HG03520 (cell line): Measurements from ENCODE around the gene PCDHA1.

Source experiments
- ATAC-seq: cut with Tn5 transposase; IDR thresholded peaks from one replicate; pipeline ENCODE4 v1.9.1; 2021; ENCODE audit warnings: mild to moderate bottlenecking, moderate library complexity; ENCODE audit not compliant: unreplicated experiment

The PCDHA1 gene

DNA sequence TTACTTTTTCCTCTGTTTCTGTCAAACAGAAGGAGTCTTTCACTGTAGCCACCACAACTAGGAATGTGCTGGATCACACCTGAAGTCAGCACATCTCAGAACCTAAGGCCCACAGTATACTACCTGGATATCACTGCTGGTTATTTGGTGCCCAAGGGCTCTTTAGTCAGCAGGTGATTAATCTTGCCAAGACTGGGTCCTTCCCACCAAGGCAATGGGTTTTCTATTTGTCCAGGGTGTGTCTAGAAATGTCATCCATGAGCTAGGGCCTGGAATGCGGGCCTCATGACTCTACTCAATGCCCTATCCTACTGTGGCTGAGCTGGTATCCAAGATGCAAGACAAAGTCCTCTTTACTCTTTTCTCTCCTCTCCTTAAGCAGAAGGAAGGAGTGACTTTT is 130.4 kb downstream of the PCDHA1 start:
- ATAC-seq: no peak

DNA sequence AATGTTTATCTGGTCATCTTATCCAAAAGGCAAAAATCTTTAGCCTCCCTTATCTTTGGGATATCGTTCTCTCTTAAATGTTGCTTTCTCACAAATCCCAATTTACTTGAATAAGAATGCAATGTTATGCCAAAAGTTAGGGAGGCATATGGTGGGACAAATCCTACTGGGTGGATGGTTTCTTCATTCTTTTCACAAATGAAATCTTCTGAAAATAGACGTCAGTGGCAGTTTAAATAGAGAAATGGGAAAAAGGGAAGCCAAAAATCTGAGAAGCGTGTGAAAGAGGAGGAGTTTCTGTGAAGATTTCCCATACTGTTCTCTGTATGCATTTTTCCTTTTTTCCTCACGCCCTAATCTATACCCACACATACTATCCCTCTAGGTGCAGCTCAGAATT is 137.7 kb downstream of the PCDHA1 start:
- ATAC-seq: no peak

DNA sequence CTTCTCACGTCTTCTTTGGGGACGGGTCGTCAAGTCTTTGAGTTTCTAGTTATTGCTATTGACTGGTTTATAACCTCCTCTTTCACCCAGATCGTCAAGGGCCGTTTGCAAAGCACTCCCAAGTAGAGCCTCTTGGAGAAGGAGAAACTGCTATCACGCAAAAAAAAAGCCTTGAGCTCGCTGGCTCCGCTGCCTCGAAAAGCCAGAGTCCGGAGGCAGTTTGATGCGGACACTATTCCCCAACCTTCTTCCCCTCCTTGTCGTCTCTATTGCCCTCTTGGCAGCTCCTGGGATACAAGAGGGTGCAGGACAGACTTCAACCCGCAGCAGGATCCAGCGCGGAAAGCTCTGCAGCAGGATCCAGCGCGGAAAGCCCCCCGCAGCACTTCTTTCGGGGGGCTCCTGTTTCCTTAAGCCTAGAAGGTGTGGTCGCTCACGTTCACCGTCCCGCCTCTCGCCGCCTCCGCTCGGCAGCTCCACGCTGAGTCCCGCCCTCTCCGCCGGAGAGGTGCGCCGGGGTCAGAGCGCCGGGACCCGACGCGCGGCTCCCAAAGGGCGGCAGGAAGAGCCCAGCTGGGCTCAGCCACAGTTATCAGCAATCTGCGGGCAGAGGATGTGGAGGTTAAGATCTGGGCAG is 140.0 kb downstream of the PCDHA1 start, which contains the start of gene PCDHAC1:
Gene PCDHAC1, plus strand, starts transcription at position 494 of the 637 bp plus-strand sequence. CDS start 594 bp downstream, outside the sequence.
- ATAC-seq: no peak

DNA sequence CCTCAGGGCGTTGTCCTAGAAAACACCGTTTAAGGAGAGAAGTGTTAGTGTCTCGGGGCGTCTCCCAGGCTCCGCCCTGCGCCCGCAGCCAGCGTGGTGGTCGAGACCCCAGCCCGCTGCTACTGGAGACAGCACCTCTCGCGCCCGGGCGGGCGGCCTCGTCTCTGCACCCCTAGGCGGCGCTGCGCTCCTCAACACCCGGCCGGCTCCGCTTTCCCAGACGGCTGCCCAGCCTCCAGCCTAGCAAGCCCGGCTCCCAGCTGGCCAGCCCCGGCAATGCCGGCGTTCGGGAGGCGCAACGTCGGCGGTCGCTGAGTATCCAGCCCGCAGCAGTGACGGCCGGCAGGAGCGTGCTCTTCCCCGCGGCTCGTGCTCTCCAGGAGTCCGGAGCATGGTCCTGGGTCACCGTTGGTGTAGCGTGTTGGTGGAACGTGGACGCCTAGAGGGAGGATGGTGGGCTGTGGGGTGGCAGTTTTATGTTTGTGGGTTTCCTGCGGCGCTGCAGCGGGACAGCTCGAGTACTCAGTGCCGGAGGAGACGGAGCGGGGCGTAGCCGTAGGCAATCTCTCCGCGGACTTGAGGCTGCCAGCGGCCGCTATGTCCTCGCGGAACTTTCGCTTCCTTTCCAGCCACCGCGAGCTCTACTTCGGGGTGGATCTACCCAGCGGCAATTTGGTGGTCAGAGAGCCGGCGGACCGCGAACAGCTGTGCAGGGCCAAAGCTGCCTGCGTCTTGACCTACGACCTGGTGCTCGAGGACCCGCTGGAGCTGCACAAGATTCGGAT is 140.7 kb downstream of the PCDHA1 start:
- ATAC-seq: no peak

DNA sequence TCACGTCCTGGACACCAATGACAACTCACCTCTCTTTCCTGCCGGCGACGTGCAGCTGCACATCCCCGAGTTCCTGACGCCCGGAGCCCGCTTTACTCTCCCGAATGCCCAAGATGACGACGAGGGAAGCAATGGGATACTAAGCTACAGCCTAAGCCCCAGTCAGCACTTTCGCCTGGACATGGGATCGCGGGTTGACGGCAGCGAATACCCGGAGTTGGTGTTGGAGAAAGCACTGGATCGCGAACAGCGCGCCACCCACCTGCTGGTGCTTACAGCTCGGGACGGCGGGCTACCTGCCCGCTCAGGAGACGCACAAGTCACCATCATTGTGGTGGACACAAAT is 141.3 kb downstream of the PCDHA1 start:
- ATAC-seq: no peak

DNA sequence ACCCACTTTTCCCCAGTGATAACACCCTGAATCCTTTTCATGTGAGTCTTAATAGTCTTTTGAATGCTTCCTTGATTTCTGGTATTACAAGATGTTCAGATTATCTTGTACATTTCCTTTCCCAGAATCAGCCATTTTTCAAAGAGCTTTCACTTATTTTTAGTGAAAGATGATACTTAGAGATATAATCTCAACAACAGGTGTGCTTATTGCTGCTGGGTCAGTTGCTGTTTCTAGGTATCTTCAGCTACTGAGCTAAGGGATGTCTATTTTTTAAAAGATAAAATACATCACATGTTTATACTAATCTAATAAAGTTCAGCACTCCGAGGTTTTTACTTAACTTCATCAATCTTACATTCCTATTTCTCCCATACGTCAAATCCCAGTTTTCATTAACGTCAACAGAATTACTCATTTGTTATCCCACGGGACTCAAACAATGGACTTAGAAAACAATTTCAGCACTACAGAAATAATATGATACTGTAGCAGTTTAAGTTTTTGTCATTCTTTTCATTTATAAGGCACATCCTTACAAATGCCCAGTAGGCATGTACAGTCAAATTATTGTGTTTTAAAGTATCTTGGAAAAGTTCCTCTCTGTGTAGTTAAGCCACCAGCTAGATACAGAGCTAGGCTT is 149.1 kb downstream of the PCDHA1 start:
- ATAC-seq: no peak

DNA sequence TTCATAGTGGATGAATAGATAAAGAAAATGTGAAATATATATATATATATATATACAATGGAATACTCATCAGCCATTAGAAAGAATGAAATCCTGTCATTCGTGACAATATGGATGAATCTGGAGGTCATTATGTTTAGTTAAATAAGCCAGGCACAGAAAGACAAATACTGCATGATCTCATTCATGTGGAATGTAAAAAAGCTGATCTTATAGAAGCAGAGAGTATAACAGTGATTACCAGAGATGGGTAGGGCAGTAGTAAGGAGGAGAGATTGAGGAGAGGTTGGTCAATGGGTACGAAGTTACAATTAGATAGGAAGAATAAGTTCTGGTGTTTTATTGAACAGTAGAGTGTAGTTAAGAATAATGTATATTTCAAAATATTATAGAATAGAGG is 160.6 kb downstream of the PCDHA1 start:
- ATAC-seq: no peak

DNA sequence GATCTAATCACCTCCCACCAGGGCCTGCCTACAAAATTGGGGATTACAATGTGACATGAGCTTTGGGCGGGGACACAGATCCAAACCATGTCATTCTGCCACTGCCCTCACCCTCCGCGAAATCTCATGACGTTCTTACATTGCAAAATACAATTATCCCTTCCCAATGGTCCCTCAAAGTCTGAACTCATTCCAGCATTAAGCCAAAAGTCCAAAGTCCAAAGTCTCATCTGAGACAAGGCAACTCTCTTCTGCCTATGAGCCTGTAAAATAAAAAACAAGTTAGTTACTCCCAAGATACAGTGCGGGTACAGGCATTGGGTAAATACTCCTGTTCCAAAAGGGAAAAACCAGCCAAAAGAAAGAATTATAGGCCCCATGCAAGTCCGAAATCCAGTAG is 165.7 kb downstream of the PCDHA1 start:
- no peak for ATAC-seq

DNA sequence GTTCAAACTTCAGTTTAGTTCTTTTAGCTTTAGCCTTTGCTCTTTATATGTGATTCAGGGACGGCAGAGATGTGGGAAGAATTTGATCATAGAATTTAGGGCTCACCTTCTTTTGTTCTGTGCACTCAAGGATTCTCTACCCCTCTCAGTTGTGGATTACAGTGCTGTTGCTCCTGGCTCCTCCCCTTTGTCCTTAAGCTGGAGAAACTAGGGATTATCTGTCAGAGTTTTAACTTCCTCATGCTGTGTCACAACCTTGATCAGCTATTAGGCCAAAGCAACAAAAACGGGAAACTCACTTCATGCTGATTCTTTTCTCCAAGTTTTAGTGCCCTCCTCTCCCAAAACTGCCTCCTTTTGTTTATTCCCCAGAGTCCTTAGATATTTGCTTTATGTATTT is 167.3 kb downstream of the PCDHA1 start:
- ATAC-seq: no peak

DNA sequence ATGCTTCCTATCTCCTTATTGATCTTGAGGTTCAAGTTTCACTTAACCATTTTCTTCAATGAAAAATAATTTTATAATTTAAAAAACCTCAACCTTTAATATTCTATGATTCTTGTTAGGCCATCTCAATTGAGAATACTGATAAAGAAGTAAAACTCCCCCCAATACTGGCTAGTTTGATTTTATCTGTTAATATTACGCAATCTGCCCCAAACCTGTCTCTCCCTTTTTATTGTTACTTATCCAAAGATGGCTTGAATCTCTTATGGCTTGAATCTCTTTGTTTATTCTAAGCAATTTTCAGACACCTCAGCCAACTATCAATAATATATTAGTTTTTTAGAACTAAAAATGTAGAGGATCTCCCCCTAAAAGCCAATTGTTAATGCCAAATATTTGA is 176.2 kb downstream of the PCDHA1 start:
- no peak for ATAC-seq

DNA sequence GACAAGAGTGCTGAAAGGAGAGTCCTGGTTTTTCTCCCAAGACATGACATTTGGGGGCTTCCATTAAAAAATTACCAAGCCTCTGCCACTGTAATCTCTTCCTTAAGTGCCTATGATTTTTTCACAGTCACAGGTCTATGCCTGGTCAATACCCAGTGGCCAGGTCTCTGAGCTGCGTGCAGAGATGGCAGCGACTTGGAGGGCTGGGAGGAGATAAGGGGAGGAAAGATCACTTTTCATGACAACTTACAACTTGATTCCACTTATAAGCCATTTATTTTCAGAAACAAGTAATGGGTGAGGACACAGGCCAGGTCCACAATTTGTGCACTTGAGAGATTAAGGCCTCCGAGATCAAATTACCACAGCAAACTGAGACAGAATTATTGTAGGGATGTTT is 178.4 kb downstream of the PCDHA1 start:
- no peak for ATAC-seq

DNA sequence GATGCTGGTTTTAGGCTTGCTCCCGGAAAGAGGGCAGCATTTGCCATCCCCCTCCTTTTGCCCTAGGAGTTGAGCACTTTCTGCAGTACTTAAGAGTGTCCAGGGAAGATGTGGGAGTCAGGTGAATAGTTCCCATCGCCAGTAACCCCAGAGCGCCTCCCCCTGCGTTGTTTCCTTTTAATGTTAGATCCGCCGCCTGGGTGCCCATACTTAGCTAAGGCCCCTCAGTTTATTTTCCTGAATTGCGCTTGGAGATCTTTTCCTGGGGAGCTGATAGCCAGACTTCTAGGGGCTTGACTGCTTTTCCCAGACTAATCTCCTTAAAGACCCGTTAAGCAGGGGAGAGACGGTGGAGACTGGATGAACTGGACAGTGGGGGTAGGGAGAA is 180.0 kb downstream of the PCDHA1 start:
- no peak for ATAC-seq

DNA sequence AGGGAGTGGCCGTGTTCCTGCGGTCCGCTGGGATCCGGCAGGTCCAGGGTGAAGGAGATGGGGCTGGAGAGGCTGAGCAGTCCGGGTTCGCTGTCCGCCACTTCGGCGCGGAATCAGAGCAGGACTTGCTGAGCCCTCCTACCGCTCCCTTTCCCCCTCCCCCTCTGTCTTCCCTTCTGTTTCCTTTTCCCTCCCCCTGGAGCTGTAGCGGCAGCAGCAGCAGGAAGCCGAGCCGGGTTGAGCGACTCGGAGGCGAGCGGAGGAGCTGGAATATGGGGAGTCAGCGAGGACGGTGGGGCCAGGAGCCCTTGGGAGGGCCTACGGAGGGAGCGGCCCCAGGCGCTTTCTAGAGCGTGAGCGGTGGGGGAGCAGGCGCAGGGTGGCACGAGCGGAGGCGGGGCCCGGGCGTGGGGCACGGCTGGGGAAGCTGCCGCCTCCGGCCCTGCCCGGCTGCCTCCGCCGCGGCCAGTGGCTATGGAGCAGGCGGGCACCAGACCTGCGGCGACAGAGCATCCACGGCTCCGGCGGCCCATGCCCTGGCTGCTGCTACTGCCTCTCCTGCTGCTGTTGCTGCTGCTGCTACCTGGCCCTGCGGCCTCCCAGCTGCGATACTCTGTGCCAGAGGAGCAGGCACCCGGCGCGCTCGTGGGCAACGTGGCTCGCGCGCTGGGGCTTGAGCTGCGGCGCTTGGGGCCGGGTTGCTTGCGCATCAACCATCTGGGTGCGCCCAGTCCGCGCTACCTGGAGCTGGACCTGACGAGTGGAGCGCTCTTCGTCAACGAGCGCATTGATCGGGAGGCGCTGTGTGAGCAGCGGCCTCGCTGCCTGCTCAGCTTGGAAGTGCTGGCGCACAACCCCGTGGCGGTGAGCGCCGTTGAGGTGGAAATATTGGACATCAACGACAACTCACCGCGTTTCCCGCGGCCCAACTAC is 180.6 kb downstream of the PCDHA1 start, which contains the start of gene PCDHAC2:
Gene PCDHAC2, plus strand, starts transcription at position 184 of the 933 bp plus-strand sequence. Its CDS starts 291 bp downstream, at position 475.
- ATAC-seq: no peak

DNA sequence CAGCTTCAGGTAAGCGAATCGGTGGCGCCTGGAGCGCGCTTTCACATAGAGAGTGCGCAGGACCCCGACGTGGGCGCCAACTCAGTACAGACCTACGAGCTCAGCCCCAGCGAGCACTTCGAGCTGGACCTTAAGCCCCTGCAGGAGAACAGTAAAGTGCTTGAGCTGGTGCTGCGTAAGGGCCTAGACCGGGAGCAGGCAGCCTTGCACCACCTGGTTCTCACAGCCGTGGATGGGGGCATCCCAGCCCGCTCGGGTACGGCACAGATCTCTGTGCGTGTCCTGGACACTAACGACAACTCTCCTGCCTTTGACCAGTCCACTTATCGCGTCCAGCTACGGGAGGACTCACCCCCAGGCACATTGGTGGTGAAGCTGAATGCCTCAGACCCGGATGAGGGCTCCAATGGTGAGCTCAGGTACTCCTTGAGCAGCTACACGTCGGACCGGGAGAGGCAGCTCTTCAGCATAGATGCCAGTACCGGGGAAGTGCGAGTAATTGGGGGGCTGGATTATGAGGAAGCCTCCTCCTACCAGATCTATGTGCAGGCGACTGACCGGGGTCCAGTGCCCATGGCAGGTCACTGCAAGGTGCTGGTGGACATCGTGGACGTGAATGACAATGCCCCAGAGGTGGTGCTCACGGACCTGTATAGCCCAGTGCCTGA is 181.4 kb downstream of the PCDHA1 start:
- no peak for ATAC-seq

DNA sequence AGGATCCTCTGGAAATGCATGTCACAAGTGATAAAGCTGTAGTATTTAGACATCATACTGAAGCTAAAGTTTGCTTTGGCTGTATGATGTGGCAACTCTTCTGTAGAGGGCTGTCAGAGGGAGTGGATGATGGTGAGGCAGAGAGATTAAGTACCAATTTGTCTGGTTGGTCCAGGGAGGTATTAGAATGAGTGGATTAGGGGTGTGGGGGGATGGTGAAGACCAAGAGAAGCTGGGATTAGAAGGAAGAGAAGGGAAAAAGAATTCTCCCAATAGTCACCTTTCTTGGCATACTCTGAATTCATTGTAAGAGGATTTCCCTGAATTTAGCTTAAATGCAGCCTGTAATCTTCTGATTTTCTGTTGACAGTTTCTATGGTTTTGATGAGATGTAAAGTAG is 183.9 kb downstream of the PCDHA1 start:
- no peak for ATAC-seq

DNA sequence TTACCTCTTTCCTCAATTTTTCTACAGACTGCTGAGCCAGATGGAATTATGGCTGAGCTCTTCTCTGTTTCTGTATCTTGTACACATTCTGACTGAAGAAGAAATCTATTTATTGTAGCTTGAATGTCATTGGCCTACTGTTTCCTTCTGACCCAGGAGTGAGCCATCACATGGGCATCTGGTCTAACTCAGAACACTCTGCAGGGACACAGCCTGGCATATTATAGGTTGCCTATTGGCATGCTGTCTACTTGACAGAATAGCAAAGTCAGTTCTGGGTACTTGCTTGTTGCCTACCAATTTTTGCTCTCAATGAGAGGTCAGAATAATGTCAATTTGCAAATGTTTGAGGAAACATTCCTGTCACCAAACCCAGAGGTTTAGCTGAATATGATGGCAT is 187.6 kb downstream of the PCDHA1 start:
- ATAC-seq: no peak

DNA sequence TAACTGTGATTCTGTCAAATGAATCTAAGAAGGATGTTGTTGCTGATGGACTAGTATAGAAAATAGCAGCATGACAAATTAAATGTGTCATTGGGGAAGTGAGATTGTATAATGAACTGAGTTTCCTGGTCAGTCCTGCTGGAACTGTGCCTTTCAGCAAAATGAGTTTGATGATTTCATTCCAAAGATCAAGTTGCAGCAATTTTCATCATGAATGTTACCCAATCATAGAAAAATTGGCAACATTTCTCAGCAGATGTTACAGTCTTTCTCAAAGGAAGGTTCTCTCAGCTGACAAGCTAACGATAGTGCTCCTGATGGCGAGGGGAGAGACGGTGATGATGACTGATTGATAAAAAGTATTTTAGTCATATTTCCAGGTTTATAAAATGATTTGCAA is 191.1 kb downstream of the PCDHA1 start:
- ATAC-seq: no peak

DNA sequence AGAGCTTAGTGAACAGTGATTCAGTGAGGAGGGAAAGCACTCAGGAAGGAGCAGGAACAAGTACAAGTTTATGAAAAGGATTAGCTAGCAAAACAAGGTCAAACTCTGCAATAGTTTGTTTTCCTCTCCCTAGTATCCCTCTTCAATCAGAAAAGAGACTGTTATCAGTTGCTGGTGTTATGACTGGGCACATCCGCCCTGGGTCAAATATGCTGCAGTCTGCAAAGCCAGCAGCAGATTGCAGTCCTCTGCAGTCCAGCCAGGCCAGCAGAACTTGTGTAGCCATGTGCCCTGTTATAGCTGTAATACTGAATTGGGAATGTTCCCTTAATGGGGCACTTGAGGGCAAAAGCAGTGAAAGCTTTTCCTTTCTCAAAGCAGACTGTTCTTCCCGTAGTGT is 192.3 kb downstream of the PCDHA1 start:
- no peak for ATAC-seq

DNA sequence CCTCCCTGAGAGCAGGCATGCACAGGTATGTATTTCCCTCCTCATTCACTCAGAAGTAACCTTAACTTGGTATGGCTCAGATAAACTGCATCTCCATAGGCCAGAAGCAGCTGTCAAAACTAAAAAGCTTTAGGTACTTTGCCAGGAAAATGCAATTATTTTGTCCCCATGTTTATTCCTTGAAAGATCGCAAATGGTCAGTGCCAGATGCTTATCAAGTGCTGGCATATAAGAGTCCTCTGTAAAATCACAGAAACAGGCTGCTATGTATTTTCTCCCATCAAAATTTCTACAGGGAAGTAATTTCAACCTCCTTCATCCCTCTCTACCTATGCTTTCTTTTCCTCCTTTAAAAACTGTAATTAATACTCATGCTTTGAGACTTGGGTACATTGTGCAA is 193.0 kb downstream of the PCDHA1 start:
- no peak for ATAC-seq

DNA sequence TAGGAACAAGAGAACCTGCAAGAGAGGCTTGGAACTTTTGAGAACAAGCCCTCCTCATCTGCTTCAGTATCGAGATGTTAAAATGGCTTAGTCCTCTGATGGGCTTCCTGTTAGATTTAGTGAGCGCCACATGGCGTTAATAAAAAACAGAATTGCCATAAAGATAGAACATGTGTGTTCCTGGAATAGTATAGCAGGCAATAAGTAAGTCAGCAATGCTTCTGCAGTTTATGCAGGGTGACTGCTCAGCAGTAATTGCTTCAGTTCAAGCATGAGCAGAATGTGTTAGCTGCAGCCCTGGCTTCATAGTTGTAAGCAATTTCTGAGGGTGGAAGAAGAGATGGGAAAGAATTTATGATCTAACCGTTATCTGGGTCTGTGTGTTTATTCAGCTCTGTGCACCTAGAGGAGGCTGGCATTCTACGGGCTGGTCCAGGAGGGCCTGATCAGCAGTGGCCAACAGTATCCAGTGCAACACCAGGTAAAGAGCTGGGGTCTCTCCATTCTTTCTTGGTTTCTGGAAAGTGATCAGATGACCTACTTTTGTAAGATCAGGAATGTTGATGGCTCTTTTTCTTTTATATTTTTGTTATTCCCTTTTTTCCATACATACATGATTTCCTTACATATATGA is 196.3 kb downstream of the PCDHA1 start:
- no peak for ATAC-seq
